RPMI7951 (cell line): ENCODE measurements around the gene ALOXE3. TPM values are rescaled to one million over a fixed set of nuclear protein-coding genes. Genes with fewer than 3 reads are reported as not detected.

Experiments
- DNase-seq: peaks from one replicate; pipeline ENCODE4 v3.0.0-alpha.2; 2012; ENCODE audit warnings: low read depth
- total RNA-seq: library from RNA; depleted of rRNA; stranded (reverse); fragments of >200 nt; shearing (Covaris generic); gene quantifications from 2 replicates; pipeline ENCODE4 v1.2.3, GENCODE V29; 2014; rRNA removed

Gene ALOXE3
- total RNA-seq, 1 experiment from 2014 or later, result 0.12 TPM

DNA sequence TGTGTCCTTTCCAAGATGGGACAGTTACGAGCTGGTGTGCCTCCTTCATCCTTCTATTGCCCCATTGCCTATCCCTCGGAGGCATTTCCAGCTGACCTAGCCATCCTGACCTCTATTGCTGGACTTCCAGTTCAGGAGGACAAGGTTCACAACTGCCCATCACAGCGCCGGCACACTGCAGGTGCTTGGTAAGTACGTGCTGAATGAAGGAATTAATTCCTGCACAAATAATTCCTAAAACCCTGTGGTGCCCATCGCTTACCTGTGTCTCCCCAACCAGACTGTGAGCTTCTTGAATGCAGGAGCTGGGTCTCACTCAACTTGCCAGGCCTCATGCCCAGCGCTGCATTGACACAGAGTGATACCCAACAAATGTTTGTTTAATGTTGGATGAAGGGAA, 66.5 kb downstream of the ALOXE3 start:
- DNase-seq, result no peak

DNA sequence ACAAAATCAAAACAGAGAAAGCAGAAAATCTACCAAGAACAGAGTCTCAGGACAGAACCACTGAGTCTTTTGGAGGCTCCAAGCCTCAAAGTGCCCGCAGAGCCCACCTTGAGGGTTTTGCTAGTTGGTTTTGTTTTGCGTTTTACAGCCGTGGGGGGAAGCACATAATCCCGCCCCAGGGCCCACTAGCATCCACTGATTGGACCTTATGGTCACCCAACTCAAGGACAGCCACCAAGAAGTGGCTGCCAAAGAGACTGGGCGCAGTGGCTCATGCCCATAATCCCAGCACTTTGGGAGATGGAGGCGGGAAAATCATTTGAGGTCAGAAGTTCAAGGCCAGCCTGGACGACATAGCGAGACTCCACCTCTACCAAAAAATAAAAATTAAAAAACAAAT, 69.6 kb downstream of the ALOXE3 start:
- DNase-seq, result no peak

DNA sequence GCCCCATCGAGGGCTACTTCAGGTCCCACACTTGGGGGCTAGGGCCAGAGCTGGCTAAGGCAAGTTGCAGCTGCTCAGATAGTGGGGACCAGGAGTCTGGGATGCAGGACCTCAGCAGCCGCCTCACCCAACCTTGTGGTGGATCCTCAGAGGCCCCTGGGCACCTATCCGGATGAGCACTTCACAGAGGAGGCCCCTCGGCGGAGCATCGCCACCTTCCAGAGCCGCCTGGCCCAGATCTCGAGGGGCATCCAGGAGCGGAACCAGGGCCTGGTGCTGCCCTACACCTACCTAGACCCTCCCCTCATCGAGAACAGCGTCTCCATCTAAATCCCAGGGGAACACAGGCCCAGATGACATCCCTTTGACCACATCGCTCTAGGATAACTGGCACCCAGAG, 70.1 kb downstream of the ALOXE3 start:
- DNase-seq, result no peak

DNA sequence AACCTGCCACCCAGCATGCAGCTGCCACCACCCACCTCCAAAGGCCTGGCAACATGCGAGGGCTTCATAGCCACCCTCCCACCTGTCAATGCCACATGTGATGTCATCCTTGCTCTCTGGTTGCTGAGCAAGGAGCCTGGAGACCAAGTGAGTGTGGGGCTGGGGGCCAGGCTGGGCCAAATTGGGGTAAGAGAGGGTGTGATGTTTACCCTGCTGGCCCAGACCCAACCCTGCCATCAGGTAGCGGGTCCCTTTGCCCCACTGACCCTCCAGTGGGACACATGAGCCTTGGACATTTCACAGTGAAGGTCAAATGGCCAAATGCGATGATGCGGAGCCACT, 70.6 kb downstream of the ALOXE3 start:
- DNase-seq, result no peak

DNA sequence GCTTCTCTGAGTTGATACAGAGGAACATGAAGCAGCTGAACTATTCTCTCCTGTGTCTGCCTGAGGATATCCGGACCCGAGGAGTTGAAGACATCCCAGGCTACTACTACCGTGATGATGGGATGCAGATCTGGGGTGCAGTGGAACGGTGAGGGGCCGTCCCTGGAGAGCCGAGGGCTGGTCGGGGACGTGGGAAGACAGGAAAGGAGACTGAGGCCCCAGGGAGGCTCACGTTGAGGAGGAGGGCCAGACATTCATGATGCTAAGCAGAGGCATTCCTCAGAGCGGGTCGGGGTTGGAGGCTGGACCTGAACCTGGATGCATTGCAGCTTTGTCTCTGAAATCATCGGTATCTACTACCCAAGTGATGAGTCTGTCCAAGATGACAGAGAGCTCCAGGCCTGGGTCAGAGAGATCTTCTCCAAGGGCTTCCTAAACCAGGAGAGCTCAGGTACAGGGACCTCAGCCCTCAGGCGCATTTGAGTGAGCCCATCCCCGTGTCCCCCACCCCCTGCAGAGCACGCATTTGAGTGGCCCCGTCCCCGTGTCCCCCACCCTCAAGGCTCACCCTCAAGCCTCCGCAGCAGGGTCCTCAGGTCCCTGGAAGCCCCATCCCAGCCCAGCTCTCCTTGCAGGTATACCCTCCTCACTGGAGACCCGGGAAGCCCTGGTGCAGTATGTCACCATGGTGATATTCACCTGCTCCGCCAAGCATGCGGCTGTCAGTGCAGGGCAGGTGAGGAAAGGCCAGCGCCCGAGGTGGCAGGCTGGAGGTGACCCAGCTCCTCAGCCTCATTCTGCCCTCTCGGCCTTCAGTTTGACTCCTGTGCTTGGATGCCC, 71.2 kb downstream of the ALOXE3 start:
- DNase-seq, result no peak

DNA sequence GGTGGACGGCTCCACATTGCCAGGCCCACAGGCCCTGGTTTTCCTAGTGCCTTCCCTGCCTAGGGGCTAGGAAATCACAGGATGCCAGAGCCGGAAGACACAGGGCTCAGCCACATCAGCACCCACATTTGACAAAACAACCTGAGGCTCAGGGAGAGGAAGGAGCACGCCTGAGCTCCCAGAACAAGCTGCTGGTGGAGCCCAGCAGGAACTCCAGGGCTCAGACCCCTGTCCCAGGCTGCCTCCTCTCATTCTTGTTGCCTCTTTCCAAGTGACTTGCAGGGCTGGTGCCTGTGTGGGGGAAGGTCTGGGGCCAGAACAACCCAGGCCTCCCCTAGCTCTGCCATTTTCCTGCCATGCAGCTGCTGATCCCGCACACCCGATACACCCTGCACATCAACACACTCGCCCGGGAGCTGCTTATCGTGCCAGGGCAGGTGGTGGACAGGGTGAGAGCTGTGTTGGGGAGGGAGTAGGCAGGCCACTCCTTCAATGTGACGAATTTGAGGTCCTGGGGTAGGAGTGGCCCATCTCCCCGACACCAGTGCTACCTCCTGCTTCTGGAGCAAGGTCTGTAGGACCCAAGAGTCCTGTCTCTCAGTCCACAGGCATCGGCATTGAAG, 71.9 kb downstream of the ALOXE3 start:
- no peak for DNase-seq

Other genes with a start within 250 kb of the ALOXE3 start
- gene CHD3, start 229.7 kb downstream of the ALOXE3 start, total RNA-seq, result 20.3 and 30.8 TPM in 2 replicates
- 2.3 and 7.8 TPM in 2 replicates for gene RNF227, start 202.2 kb downstream of the ALOXE3 start, total RNA-seq
- 1.1 TPM in 2 replicates for gene KCNAB3, start 188.7 kb downstream of the ALOXE3 start, total RNA-seq
- 39.9 and 54.2 TPM in 2 replicates for gene TRAPPC1, start 186.6 kb downstream of the ALOXE3 start, total RNA-seq
- 19.6 and 23.2 TPM in 2 replicates for gene CNTROB, start 186.3 kb downstream of the ALOXE3 start, total RNA-seq
- gene GUCY2D, start 115.9 kb downstream of the ALOXE3 start, total RNA-seq, result not detected in 2 replicates
- not detected in 2 replicates for gene ALOX15B, start 79.5 kb downstream of the ALOXE3 start, total RNA-seq
- gene ALOX12B, start 30.8 kb downstream of the ALOXE3 start, total RNA-seq, result not detected in 2 replicates
- gene HES7, start 5.6 kb upstream of the ALOXE3 start, total RNA-seq, result 0.48 TPM in 1 of 2 replicates, not detected in the other
- gene PER1, start 33.9 kb upstream of the ALOXE3 start, total RNA-seq, result 3.0 and 8.2 TPM in 2 replicates
- gene VAMP2, start 44.4 kb upstream of the ALOXE3 start, total RNA-seq, result 2.0 and 2.1 TPM in 2 replicates
- 53.3 and 64.7 TPM in 2 replicates for gene TMEM107, start 57.9 kb upstream of the ALOXE3 start, total RNA-seq
- 3.0 and 5.9 TPM in 2 replicates for gene BORCS6, start 71.7 kb upstream of the ALOXE3 start, total RNA-seq
- gene AURKB, start 92.1 kb upstream of the ALOXE3 start, total RNA-seq, result 94.7 and 97.8 TPM in 2 replicates
- 3.4 and 3.7 TPM in 2 replicates for gene CTC1, start 129.5 kb upstream of the ALOXE3 start, total RNA-seq
- gene PFAS, start 130.8 kb upstream of the ALOXE3 start, total RNA-seq, result 10.5 and 16.8 TPM in 2 replicates
- gene RANGRF, start 170.2 kb upstream of the ALOXE3 start, total RNA-seq, result 10.7 and 14.9 TPM in 2 replicates
- 0.98 and 1.2 TPM in 2 replicates for gene SLC25A35, start 176.9 kb upstream of the ALOXE3 start, total RNA-seq
- not detected in 2 replicates for gene ARHGEF15, start 191.7 kb upstream of the ALOXE3 start, total RNA-seq
- not detected in 2 replicates for gene ODF4, start 221.3 kb upstream of the ALOXE3 start, total RNA-seq